HCT116 (cell line): ENCODE results near the gene MPP2. TPM values are rescaled to one million over a fixed set of nuclear protein-coding genes. Genes with fewer than 3 reads are reported as not detected.

Experiments used
- ATAC-seq: fragments of 200-7000 bp; cut with Tn5 transposase; 2 replicates; pipeline ENCODE4 v1.9.1; 2020; ENCODE audit warnings: mild to moderate bottlenecking, moderate library complexity
- BruUV-seq: library from RNA; stranded (reverse); fragments of 400-500 nt; replicated peaks from 2 replicates; lab custom pipeline; 2021; lab: Mats Ljungman, UMichigan
- CTCF ChIA-PET: fragments of 300-600 bp; sonication (Branson Sonifier 250); formaldehyde crosslinking; loops from one replicate; lab custom pipeline; 2021; ENCODE audit warnings: antibody characterized with exemption; lab: Charles Lee
- POLR2A ChIA-PET: fragments of 300-600, 350-600 bp; sonication (Branson Sonifier 250); formaldehyde crosslinking; loops from one replicate; lab custom pipeline; 2021; ENCODE audit warnings: antibody characterized with exemption; lab: Charles Lee
- RAD21 ChIA-PET, 2 experiments: fragments of 300-600 bp; sonication (Branson Sonifier 250); formaldehyde crosslinking; loops; one replicate each; lab custom pipeline; 2023; ENCODE audit warnings: low total read pairs in 2 of 2; ENCODE audit not compliant: uncharacterized antibody in 2 of 2, unreplicated experiment in 2 of 2, low non-redundant PET in 1 of 2; lab: Charles Lee
- DNase-seq: peaks from one replicate; pipeline ENCODE4 v3.0.0-alpha.2; 2010; ENCODE audit warnings: low read depth, low spot score
- H2AFZ ChIP-seq: fragments of 200-600 bp; shearing (Covaris generic), sonication (generic); 2 replicates; pipeline ENCODE4 v1.6.1; 2017; ENCODE audit warnings: low read depth, mixed run types, mixed read lengths, antibody characterized with exemption, low read length; ENCODE audit not compliant: poor library complexity, severe bottlenecking
- H3K27ac ChIP-seq: 2 replicates; pipeline ENCODE4 v1.5.1; 2012; ENCODE audit warnings: low read depth, low read length
- H3K27me3 ChIP-seq: fragments of 200-600 bp; sonication (generic); 2 replicates; pipeline ENCODE4 v1.6.1; 2016; ENCODE audit warnings: mixed run types, low read length, mixed read lengths; ENCODE audit not compliant: insufficient read depth
- H3K36me3 ChIP-seq, 2 experiments: fragments of 200-500 bp in 1 of 2; fragments of 200-600 bp in 1 of 2; sonication (Bioruptor generic) in 1 of 2; sonication (generic) in 1 of 2; 2 replicates each; pipeline versions ENCODE4 v1.5.1 to v1.6.1; 2014 to 2016; ENCODE audit warnings: low read length in 2 of 2, inconsistent platforms in 1 of 2, mixed read lengths in 1 of 2, mixed run types in 1 of 2; ENCODE audit not compliant: insufficient read depth in 2 of 2, control insufficient read depth in 1 of 2
- H3K4me1 ChIP-seq, 2 experiments: fragments of 200-600 bp in 1 of 2; sonication (generic) in 1 of 2; 2 replicates each; pipeline versions ENCODE4 v1.5.1 to v1.6.1; 2012 to 2017; ENCODE audit warnings: low read length in 2 of 2, inconsistent platforms in 1 of 2, mild to moderate bottlenecking in 1 of 2, mixed read lengths in 1 of 2, mixed run types in 1 of 2, moderate library complexity in 1 of 2; ENCODE audit not compliant: insufficient read depth in 2 of 2, control insufficient read depth in 1 of 2
- H3K4me2 ChIP-seq: fragments of 200-600 bp; sonication (generic); 2 replicates; pipeline ENCODE4 v1.6.1; 2017; ENCODE audit warnings: mixed run types, low read length, mixed read lengths
- H3K4me3 ChIP-seq, 2 experiments: fragments of 200-600 bp in 1 of 2; sonication (generic) in 1 of 2; replicated peaks in 1 of 2; 2 replicates each; pipeline ENCODE4 v1.5.1; 2011 to 2016; ENCODE audit warnings: low read length in 2 of 2, control low read depth in 1 of 2, low read depth in 1 of 2, mild to moderate bottlenecking in 1 of 2, mixed read lengths in 1 of 2, mixed run types in 1 of 2
- H3K79me2 ChIP-seq: fragments of 200-600 bp; sonication (generic); 2 replicates; pipeline ENCODE4 v1.6.1; 2017; ENCODE audit warnings: mild to moderate bottlenecking, mixed run types, low read length, moderate library complexity, mixed read lengths; ENCODE audit not compliant: insufficient read depth
- H3K9ac ChIP-seq: fragments of 200-600 bp; sonication (generic); 2 replicates; pipeline ENCODE4 v1.6.1; 2016; ENCODE audit warnings: low read length, mixed read lengths
- H3K9me2 ChIP-seq: fragments of 200-600 bp; sonication (generic), shearing (Covaris generic); 2 replicates; pipeline ENCODE4 v1.6.1; 2017; ENCODE audit warnings: mixed run types, mild to moderate bottlenecking, moderate library complexity; ENCODE audit not compliant: insufficient read depth
- H3K9me3 ChIP-seq, 2 experiments: fragments of 200-500 bp in 1 of 2; fragments of 200-600 bp in 1 of 2; sonication (Bioruptor generic) in 1 of 2; sonication (generic) in 1 of 2; 2 replicates each; pipeline ENCODE4 v1.6.1; 2014 to 2017; ENCODE audit warnings: low read length in 2 of 2, mixed read lengths in 2 of 2, inconsistent platforms in 1 of 2, low read depth in 1 of 2, mild to moderate bottlenecking in 1 of 2, mixed run types in 1 of 2, moderate library complexity in 1 of 2; ENCODE audit not compliant: control insufficient read depth in 1 of 2, insufficient read depth in 1 of 2
- H4K20me1 ChIP-seq: fragments of 200-600 bp; sonication (generic), shearing (Covaris generic); 2 replicates; pipeline ENCODE4 v1.6.1; 2017; ENCODE audit warnings: mixed run types, mild to moderate bottlenecking, moderate library complexity; ENCODE audit not compliant: insufficient read depth
- CBX3 ChIP-seq: IDR thresholded peaks from 2 replicates; pipeline ENCODE4 v1.6.1; 2012; ENCODE audit warnings: low read depth
- ELF1 ChIP-seq: IDR thresholded peaks from 2 replicates; pipeline ENCODE4 v1.6.1; 2012; ENCODE audit warnings: low read depth, borderline replicate concordance
- EZH2 ChIP-seq: fragments of 200-600 bp; sonication (generic); IDR thresholded peaks from 2 replicates; pipeline ENCODE4 v1.6.1; 2017; ENCODE audit warnings: antibody characterized with exemption, mixed run types
- FOSL1 ChIP-seq: IDR thresholded peaks from 2 replicates; pipeline ENCODE4 v1.6.1; 2012; ENCODE audit warnings: low read depth
- JUND ChIP-seq: IDR thresholded peaks from 2 replicates; pipeline ENCODE4 v1.6.1; 2012
- MAX ChIP-seq: IDR thresholded peaks from 2 replicates; pipeline ENCODE4 v1.6.1; 2012
- POLR2AphosphoS5 ChIP-seq: IDR thresholded peaks from 2 replicates; pipeline ENCODE4 v1.6.1; 2011; ENCODE audit warnings: mild to moderate bottlenecking, low read depth, low read length, moderate library complexity
- SP1 ChIP-seq: IDR thresholded peaks from 2 replicates; pipeline ENCODE4 v1.6.1; 2012; ENCODE audit warnings: low read depth
- SRF ChIP-seq: IDR thresholded peaks from 2 replicates; pipeline ENCODE4 v1.6.1; 2012; ENCODE audit warnings: low read depth
- ZBTB33 ChIP-seq: IDR thresholded peaks from 2 replicates; pipeline ENCODE4 v1.6.1; 2011; ENCODE audit warnings: mild to moderate bottlenecking, low read length, moderate library complexity; ENCODE audit not compliant: insufficient replicate concordance; ENCODE audit errors: extremely low read depth
- ZFX ChIP-seq: fragments of 450-650 bp; IDR thresholded peaks from 2 replicates; pipeline ENCODE4 v1.6.1; 2017
- ZNF274 ChIP-seq: fragments of 200-500 bp; sonication (Bioruptor generic); IDR thresholded peaks from 2 replicates; pipeline ENCODE4 v1.6.1; 2014; ENCODE audit warnings: mild to moderate bottlenecking, low read depth, low read length, inconsistent platforms
- intact Hi-C: fragments of 100-400 bp; cut with micrococcal nuclease; formaldehyde crosslinking; loops from 2 replicates; pipeline ENCODE4 v1.10.0; 2022
- total RNA-seq: library from RNA; stranded (reverse); gene quantifications from one replicate; pipeline ENCODE4 v1.2.1, GENCODE V29; 2021; ENCODE audit not compliant: unreplicated experiment
- TF ChIP-seq, protein P1 (sequence below), 3 experiments: fragments of 200-600 bp in 1 of 3; sonication (generic) in 1 of 3; IDR thresholded peaks in 2 of 3; conservative IDR thresholded peaks in 1 of 3; 2 replicates each; pipeline ENCODE4 v1.5.1; 2012 to 2017; ENCODE audit warnings: low read depth in 2 of 3, low read length in 2 of 3, antibody characterized with exemption in 1 of 3, borderline replicate concordance in 1 of 3, control low read depth in 1 of 3, mild to moderate bottlenecking in 1 of 3, mixed read lengths in 1 of 3, mixed run types in 1 of 3, moderate library complexity in 1 of 3; ENCODE audit not compliant: insufficient read depth in 1 of 3

The MPP2 gene
- total RNA-seq, 1 experiment from 2014 or later: 16.4 TPM

DNA sequence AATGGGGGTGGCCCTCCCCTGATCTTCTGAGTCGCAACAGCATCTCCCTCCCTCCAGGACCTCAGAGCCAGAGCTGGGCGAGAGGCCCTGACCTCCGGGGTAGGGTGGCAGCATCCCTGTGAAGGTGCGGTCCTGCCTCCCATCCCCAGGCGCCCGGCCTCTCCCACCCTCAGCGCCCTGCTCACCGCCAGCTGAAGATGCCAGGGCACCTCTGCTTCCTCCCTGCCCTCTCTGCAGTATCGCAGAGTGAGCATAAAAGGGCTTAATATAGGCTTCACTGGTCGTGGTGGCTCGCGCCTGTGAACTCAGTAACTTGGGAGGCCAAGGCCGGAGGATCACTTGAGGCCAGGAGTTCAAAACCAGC is 10.7 kb upstream of the MPP2 start:
- ChIA-PET CTCF (no interaction called here), RAD21 (no interaction called here), POLR2A (no interaction called here)
- no peak overlapping the region for H3K9ac ChIP-seq
- H3K4me2 ChIP-seq: no peak overlapping the region
- DNase-seq (no peak), ATAC-seq (no peak)
- no peaks in the 10 kb centered on the region for H3K9me2 ChIP-seq
- no peak overlapping the region for H3K4me3 ChIP-seq
- H4K20me1 ChIP-seq: no peaks in the 10 kb centered on the region
- no peaks in the 10 kb centered on the region for H3K27me3 ChIP-seq
- no peak for TF ChIP-seq MAX
- no peak for TF ChIP-seq ZBTB33
- TF ChIP-seq JUND: no peak
- no peak for TF ChIP-seq CBX3
- TF ChIP-seq POLR2AphosphoS5: no peak
- TF ChIP-seq, protein P1, sequence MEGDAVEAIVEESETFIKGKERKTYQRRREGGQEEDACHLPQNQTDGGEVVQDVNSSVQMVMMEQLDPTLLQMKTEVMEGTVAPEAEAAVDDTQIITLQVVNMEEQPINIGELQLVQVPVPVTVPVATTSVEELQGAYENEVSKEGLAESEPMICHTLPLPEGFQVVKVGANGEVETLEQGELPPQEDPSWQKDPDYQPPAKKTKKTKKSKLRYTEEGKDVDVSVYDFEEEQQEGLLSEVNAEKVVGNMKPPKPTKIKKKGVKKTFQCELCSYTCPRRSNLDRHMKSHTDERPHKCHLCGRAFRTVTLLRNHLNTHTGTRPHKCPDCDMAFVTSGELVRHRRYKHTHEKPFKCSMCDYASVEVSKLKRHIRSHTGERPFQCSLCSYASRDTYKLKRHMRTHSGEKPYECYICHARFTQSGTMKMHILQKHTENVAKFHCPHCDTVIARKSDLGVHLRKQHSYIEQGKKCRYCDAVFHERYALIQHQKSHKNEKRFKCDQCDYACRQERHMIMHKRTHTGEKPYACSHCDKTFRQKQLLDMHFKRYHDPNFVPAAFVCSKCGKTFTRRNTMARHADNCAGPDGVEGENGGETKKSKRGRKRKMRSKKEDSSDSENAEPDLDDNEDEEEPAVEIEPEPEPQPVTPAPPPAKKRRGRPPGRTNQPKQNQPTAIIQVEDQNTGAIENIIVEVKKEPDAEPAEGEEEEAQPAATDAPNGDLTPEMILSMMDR (IDR thresholded peaks at IDR 0.05 in 2 of 3, conservative IDR thresholded peaks at IDR 0.05 in 1 of 3; ENCODE audit: borderline replicate concordance in 1 of 3, insufficient read depth in 1 of 3, low read depth in 2 of 3, low read length in 2 of 3): no peak
- no peak for TF ChIP-seq FOSL1
- no peak for TF ChIP-seq ZFX
- no peak for TF ChIP-seq SP1
- no peak for TF ChIP-seq ELF1
- no peak for TF ChIP-seq EZH2
- no peak for TF ChIP-seq SRF
- no peak for TF ChIP-seq ZNF274
- intact Hi-C loops: no loop called here
- peaks cover 0 to 3% of the 10 kb centered on the region in 2 experiments; a peak in 1 of 4 replicates for H3K4me1 ChIP-seq
- H3K36me3 ChIP-seq: no peaks in the 10 kb centered on the region
- no peaks in the 10 kb centered on the region for H3K9me3 ChIP-seq
- H3K79me2 ChIP-seq: no peaks in the 10 kb centered on the region
- BruUV-seq: no TSS peak
- no peak overlapping the region for H2AFZ ChIP-seq
- H3K27ac ChIP-seq: no peak overlapping the region
